Fibroblast of lung (primary cell): ENCODE results near the gene VEGFC. TPM values are rescaled to one million over a fixed set of nuclear protein-coding genes. Genes with fewer than 3 reads are reported as not detected.

Experiments
- DNase-seq, 2 donors: peaks; one replicate each; pipeline versions ENCODE4 v3.0.0 to v3.0.0-alpha.2; 2010; ENCODE audit warnings: low read depth in 2 of 2
- H2AFZ ChIP-seq: 2 replicates; pipeline ENCODE4 v1.5.1; 2012; ENCODE audit warnings: low read length, control low read depth, inconsistent platforms
- H3K27ac ChIP-seq: 2 replicates; pipeline ENCODE4 v1.5.1; 2011; ENCODE audit warnings: low read length, control low read depth; ENCODE audit not compliant: insufficient read depth
- H3K27me3 ChIP-seq: 2 replicates; pipeline ENCODE4 v1.5.1; 2011; ENCODE audit warnings: mild to moderate bottlenecking, low read length; ENCODE audit not compliant: control insufficient read depth, insufficient read depth
- H3K36me3 ChIP-seq: 2 replicates; pipeline ENCODE4 v1.5.1; 2011; ENCODE audit warnings: low read length; ENCODE audit not compliant: control insufficient read depth, insufficient read depth
- H3K4me1 ChIP-seq: 2 replicates; pipeline ENCODE4 v1.5.1; 2011; ENCODE audit warnings: low read length; ENCODE audit not compliant: control insufficient read depth, insufficient read depth; ENCODE audit errors: extremely low read depth
- H3K4me2 ChIP-seq: 2 replicates; pipeline ENCODE4 v1.5.1; 2011; ENCODE audit warnings: low read length, control low read depth; ENCODE audit not compliant: insufficient read depth; ENCODE audit errors: extremely low read depth
- H3K4me3 ChIP-seq, 4 experiments: fragments of 200-600 bp in 1 of 4; sonication (generic) in 1 of 4; replicated peaks in 1 of 4; 2 replicates each; pipeline ENCODE4 v1.5.1; 2011 to 2016; ENCODE audit warnings: low read length in 4 of 4, low read depth in 3 of 4, mild to moderate bottlenecking in 3 of 4, control low read depth in 2 of 4, inconsistent platforms in 1 of 4, mixed read lengths in 1 of 4; ENCODE audit not compliant: insufficient read depth in 1 of 4; ENCODE audit errors: control extremely low read depth in 1 of 4
- H3K79me2 ChIP-seq: 2 replicates; pipeline ENCODE4 v1.5.1; 2012; ENCODE audit warnings: mild to moderate bottlenecking, low read length, inconsistent platforms; ENCODE audit not compliant: control insufficient read depth, insufficient read depth
- H3K9ac ChIP-seq: 2 replicates; pipeline ENCODE4 v1.5.1; 2011; ENCODE audit warnings: mild to moderate bottlenecking, low read length, control low read depth; ENCODE audit not compliant: insufficient read depth
- H3K9me3 ChIP-seq: 2 replicates; pipeline ENCODE4 v1.5.1; 2012; ENCODE audit warnings: low read depth, low read length; ENCODE audit not compliant: control insufficient read depth, insufficient read depth
- H4K20me1 ChIP-seq: 2 replicates; pipeline ENCODE4 v1.5.1; 2011; ENCODE audit warnings: low read length; ENCODE audit not compliant: control insufficient read depth, insufficient read depth; ENCODE audit errors: extremely low read depth
- CTCF ChIP-seq, 2 donors: IDR thresholded peaks in 1 of 2; conservative IDR thresholded peaks in 1 of 2; 1 replicate in 1 of 2; 2 replicates in 1 of 2; pipeline ENCODE4 v1.5.1; 2011 to 2012; ENCODE audit warnings: low read length in 2 of 2, control low read depth in 1 of 2, inconsistent platforms in 1 of 2, low read depth in 1 of 2, mild to moderate bottlenecking in 1 of 2
- EZH2 ChIP-seq: IDR thresholded peaks from 2 replicates; pipeline ENCODE4 v1.5.1; 2012; ENCODE audit warnings: low read length, control low read depth, mild to moderate bottlenecking; ENCODE audit errors: missing control alignments
- polyA plus RNA-seq, 2 donors: library from polyadenylated mRNA; depleted of rRNA in 1 of 2; stranded (reverse) in 1 of 2; unstranded in 1 of 2; fragments of >200 nt; gene quantifications; 2 replicates each; pipeline ENCODE4 v1.2.1, GENCODE V29; 2011 to 2012; ENCODE audit warnings: missing spikeins in 1 of 2
- total RNA-seq: library from RNA; depleted of rRNA; stranded (reverse); fragments of >200 nt; gene quantifications from 2 replicates; pipeline ENCODE4 v1.2.1, GENCODE V29; 2014

The VEGFC gene
- total and polyA plus RNA-seq, 2 donors (not counting 1 experiment from before 2014, with no cell fraction given) = 67.2 to 74.2 TPM

GRCh38 chr4:176791591-176792325 is 964 bp downstream of the VEGFC start:
- peak overlapping the region; percentile 78 to 99 (median 90) for H3K4me3 ChIP-seq
- TF ChIP-seq EZH2 (no peak), CTCF (conservative IDR thresholded peaks at IDR 0.05 in 1 of 2, IDR thresholded peaks at IDR 0.05 in 1 of 2; ENCODE audit: low read depth in 1 of 2, low read length in 2 of 2) (no peak)
- H2AFZ ChIP-seq = no peak overlapping the region
- peaks cover 55% of the 10 kb centered on the region for H3K79me2 ChIP-seq
- no peak overlapping the region for H3K4me2 ChIP-seq
- peak; percentile 63 to 75 for DNase-seq
- peak overlapping the region; percentile 95 for H3K9ac ChIP-seq
- no peaks in the 10 kb centered on the region for H3K36me3 ChIP-seq
- H3K27me3 ChIP-seq = no peaks in the 10 kb centered on the region
- no peaks in the 10 kb centered on the region for H3K9me3 ChIP-seq
- peaks cover 9% of the 10 kb centered on the region for H3K4me1 ChIP-seq
- H3K27ac ChIP-seq = peak overlapping the region; percentile 96
- no peaks in the 10 kb centered on the region for H4K20me1 ChIP-seq

- H3K27me3 ChIP-seq = no peaks in the 10 kb centered on the region
- no peaks in the 10 kb centered on the region for H3K36me3 ChIP-seq
- no peak for DNase-seq
- peak overlapping the region; percentile 64 for H3K4me2 ChIP-seq
- peak overlapping the region; percentile 96 for H3K27ac ChIP-seq
- TF ChIP-seq EZH2 (no peak), CTCF (conservative IDR thresholded peaks at IDR 0.05 in 1 of 2, IDR thresholded peaks at IDR 0.05 in 1 of 2; ENCODE audit: low read depth in 1 of 2, low read length in 2 of 2) (no peak)
- no peaks in the 10 kb centered on the region for H4K20me1 ChIP-seq
- peak overlapping the region; percentile 78 to 99 (median 90) for H3K4me3 ChIP-seq
- no peaks in the 10 kb centered on the region for H3K9me3 ChIP-seq
- H3K9ac ChIP-seq = peak overlapping the region; percentile 44
- H3K4me1 ChIP-seq = peaks cover 9% of the 10 kb centered on the region
- peaks cover 68% of the 10 kb centered on the region for H3K79me2 ChIP-seq
- H2AFZ ChIP-seq = no peak overlapping the region
Observed at GRCh38 chr4:176790398-176790797, 2.3 kb downstream of the VEGFC start.

GRCh38 chr4:176789955-176790354 is 2.8 kb downstream of the VEGFC start:
- peak; percentile 71 to 89 for DNase-seq
- Histone ChIP-seq H3K79me2 (peaks cover 73% of the 10 kb centered on the region), H4K20me1 (no peaks in the 10 kb centered on the region), H3K9me3 (no peaks in the 10 kb centered on the region), H3K4me2 (peak overlapping the region; percentile 64), H3K27ac (peak overlapping the region; percentile 96), H3K4me3 (peak overlapping the region; percentile 78 to 99 (median 90)), H3K36me3 (no peaks in the 10 kb centered on the region), H2AFZ (no peak overlapping the region), H3K27me3 (no peaks in the 10 kb centered on the region), H3K9ac (no peak overlapping the region), H3K4me1 (peaks cover 9% of the 10 kb centered on the region)
- TF ChIP-seq EZH2 = no peak
- TF ChIP-seq CTCF (conservative IDR thresholded peaks at IDR 0.05 in 1 of 2, IDR thresholded peaks at IDR 0.05 in 1 of 2; ENCODE audit: low read depth in 1 of 2, low read length in 2 of 2) = peak; percentile 59 to 72
